H1 (cell line): Measurements from ENCODE around the gene MAPT. TPM values are rescaled to one million over a fixed set of nuclear protein-coding genes. Genes with fewer than 3 reads are reported as not detected.

ENCODE experiments used
- CTCF ChIA-PET: fragments of 300-600 bp; sonication (Branson Sonifier 250); formaldehyde crosslinking; loops from one replicate; lab custom pipeline; 2021; ENCODE audit not compliant: partially characterized antibody; lab: Charles Lee
- POLR2A ChIA-PET: fragments of 300-600 bp; sonication (Branson Sonifier 250); formaldehyde crosslinking; loops from one replicate; lab custom pipeline; 2021; ENCODE audit warnings: inconsistent platforms; ENCODE audit not compliant: partially characterized antibody; lab: Charles Lee
- DNase-seq, 2 experiments: peaks; one replicate each; pipeline versions ENCODE4 v3.0.0 to v3.0.0-alpha.2; 2010 to 2022; ENCODE audit warnings: low spot score in 2 of 2, low read depth in 1 of 2, mixed read lengths in 1 of 2
- FAIRE-seq: peaks from 2 replicates; lab custom pipeline; 2011; peaks lifted over from hg19 to GRCh38; lab: Jason Lieb, UNC
- H2AFZ ChIP-seq: 2 replicates; pipeline ENCODE4 v1.8.1; 2012; ENCODE audit warnings: low read length, inconsistent platforms
- H2AK5ac ChIP-seq: 2 replicates; pipeline ENCODE4 v1.6.1; 2013; ENCODE audit warnings: low read depth, low read length
- H2BK120ac ChIP-seq: replicated peaks from 2 replicates; pipeline ENCODE3; 2013; ENCODE audit warnings: low read depth, low read length, inconsistent platforms
- H2BK12ac ChIP-seq: 2 replicates; pipeline ENCODE4 v1.6.1; 2013; ENCODE audit warnings: low read depth, low read length
- H2BK15ac ChIP-seq: 2 replicates; pipeline ENCODE4 v1.6.1; 2013; ENCODE audit warnings: low read length
- H2BK20ac ChIP-seq: 2 replicates; pipeline ENCODE4 v1.6.1; 2013; ENCODE audit warnings: low read length
- H2BK5ac ChIP-seq: 2 replicates; pipeline ENCODE4 v1.6.1; 2013; ENCODE audit warnings: low read depth, low read length
- H3K14ac ChIP-seq: 2 replicates; pipeline ENCODE4 v1.6.1; 2013; ENCODE audit warnings: inconsistent platforms; ENCODE audit not compliant: insufficient read length
- H3K18ac ChIP-seq: 2 replicates; pipeline ENCODE4 v1.6.1; 2013; ENCODE audit warnings: low read length; ENCODE audit errors: extremely low read depth
- H3K23ac ChIP-seq: 2 replicates; pipeline ENCODE4 v1.6.1; 2013; ENCODE audit warnings: inconsistent platforms; ENCODE audit not compliant: insufficient read length
- H3K23me2 ChIP-seq: 2 replicates; pipeline ENCODE4 v1.6.1; 2013; ENCODE audit warnings: low read depth, low read length
- H3K27ac ChIP-seq: 2 replicates; pipeline ENCODE4 v1.6.1; 2011; ENCODE audit warnings: low read depth, low read length, inconsistent platforms
- H3K27me3 ChIP-seq, 4 experiments: replicated peaks in 1 of 4; 1 replicate in 1 of 4; 2 replicates in 3 of 4; pipeline versions ENCODE4 v1.6.1 to v1.8.1; 2011 to 2013; ENCODE audit warnings: low read length in 3 of 4, mild to moderate bottlenecking in 3 of 4, inconsistent platforms in 2 of 4, mixed read lengths in 2 of 4, moderate library complexity in 1 of 4; ENCODE audit not compliant: control insufficient read depth in 3 of 4, insufficient read depth in 3 of 4; ENCODE audit errors: extremely low read depth in 1 of 4
- H3K36me3 ChIP-seq, 4 experiments: 2 replicates each; pipeline versions ENCODE4 v1.6.1 to v1.8.1; 2011 to 2013; ENCODE audit warnings: mild to moderate bottlenecking in 4 of 4, low read length in 3 of 4, moderate library complexity in 2 of 4, control low read depth in 1 of 4, inconsistent platforms in 1 of 4; ENCODE audit not compliant: insufficient read depth in 4 of 4, control insufficient read depth in 2 of 4
- H3K4ac ChIP-seq: replicated peaks from 2 replicates; pipeline ENCODE3; 2013; ENCODE audit warnings: low read length, low read depth, mixed read lengths, inconsistent platforms; ENCODE audit not compliant: insufficient read length
- H3K4me1 ChIP-seq, 4 experiments: replicated peaks in 1 of 4; 1 replicate in 1 of 4; 2 replicates in 3 of 4; pipeline versions ENCODE4 v1.6.1 to v1.8.1; 2011 to 2013; ENCODE audit warnings: low read length in 3 of 4, inconsistent platforms in 2 of 4, mixed read lengths in 1 of 4; ENCODE audit not compliant: insufficient read depth in 4 of 4, control insufficient read depth in 3 of 4
- H3K4me2 ChIP-seq, 2 experiments: 2 replicates each; pipeline versions ENCODE4 v1.6.1 to v1.8.1; 2011 to 2013; ENCODE audit warnings: low read depth in 2 of 2, low read length in 2 of 2, control low read depth in 1 of 2, inconsistent platforms in 1 of 2, mild to moderate bottlenecking in 1 of 2; ENCODE audit not compliant: insufficient read depth in 1 of 2
- H3K4me3 ChIP-seq, 4 experiments: fragments of 200-600, 300-600 bp in 1 of 4; sonication (generic), shearing (Covaris generic), sonication (Bioruptor Twin) in 1 of 4; 2 replicates each; pipeline versions ENCODE4 v1.5.1 to v1.8.1; 2011 to 2016; ENCODE audit warnings: low read length in 4 of 4, low read depth in 3 of 4, control low read depth in 2 of 4, inconsistent platforms in 2 of 4, mild to moderate bottlenecking in 2 of 4, mixed read lengths in 1 of 4, moderate library complexity in 1 of 4; ENCODE audit not compliant: insufficient read depth in 2 of 4; ENCODE audit errors: extremely low read depth in 1 of 4
- H3K56ac ChIP-seq: replicated peaks from 2 replicates; pipeline ENCODE3; 2013; ENCODE audit warnings: low read depth, mild to moderate bottlenecking, mixed read lengths, low read length, inconsistent platforms; ENCODE audit not compliant: insufficient read length
- H3K79me1 ChIP-seq: 2 replicates; pipeline ENCODE4 v1.6.1; 2013; ENCODE audit warnings: low read depth, low read length, control low read depth
- H3K79me2 ChIP-seq, 2 experiments: 2 replicates each; pipeline versions ENCODE4 v1.6.1 to v1.8.1; 2012 to 2013; ENCODE audit warnings: low read length in 2 of 2, mild to moderate bottlenecking in 2 of 2, inconsistent platforms in 1 of 2; ENCODE audit not compliant: insufficient read depth in 2 of 2, control insufficient read depth in 1 of 2
- H3K9ac ChIP-seq, 4 experiments: replicated peaks in 1 of 4; 1 replicate in 1 of 4; 2 replicates in 3 of 4; pipeline versions ENCODE4 v1.6.1 to v1.8.1; 2011 to 2013; ENCODE audit warnings: low read depth in 3 of 4, low read length in 3 of 4, control low read depth in 2 of 4, mild to moderate bottlenecking in 2 of 4, moderate library complexity in 2 of 4, inconsistent platforms in 1 of 4; ENCODE audit errors: extremely low read depth in 1 of 4
- H3K9me3 ChIP-seq, 2 experiments: 2 replicates each; pipeline versions ENCODE4 v1.6.1 to v1.8.1; 2012 to 2013; ENCODE audit warnings: mild to moderate bottlenecking in 2 of 2, moderate library complexity in 2 of 2, control low read depth in 1 of 2, inconsistent platforms in 1 of 2, low read depth in 1 of 2, low read length in 1 of 2, mixed read lengths in 1 of 2; ENCODE audit not compliant: insufficient read depth in 2 of 2
- H4K20me1 ChIP-seq, 2 experiments: replicated peaks in 1 of 2; 2 replicates each; pipeline versions ENCODE3 to v1.8.1; 2011 to 2013; ENCODE audit warnings: inconsistent platforms in 2 of 2, low read length in 2 of 2, mild to moderate bottlenecking in 1 of 2; ENCODE audit not compliant: insufficient read depth in 2 of 2, control insufficient read depth in 1 of 2
- H4K5ac ChIP-seq: 2 replicates; pipeline ENCODE4 v1.6.1; 2013; ENCODE audit warnings: low read length, low read depth, mixed read lengths, inconsistent platforms; ENCODE audit not compliant: insufficient read length
- H4K8ac ChIP-seq: 2 replicates; pipeline ENCODE4 v1.8.0; 2013; ENCODE audit warnings: mild to moderate bottlenecking, moderate library complexity, low read length, inconsistent platforms; ENCODE audit not compliant: insufficient read depth; ENCODE audit errors: extremely low read depth
- H4K91ac ChIP-seq: replicated peaks from 2 replicates; pipeline ENCODE3; 2013; ENCODE audit warnings: low read length, mixed read lengths, inconsistent platforms; ENCODE audit not compliant: insufficient read length
- CBX5 ChIP-seq: fragments of 300-800, 300-1000 bp; sonication (generic); IDR thresholded peaks from 2 replicates; pipeline ENCODE4 v1.7.1; 2016; ENCODE audit warnings: antibody characterized with exemption, low read length, low read depth
- CTBP2 ChIP-seq: IDR thresholded peaks from 2 replicates; pipeline ENCODE4 v1.7.0; 2011; ENCODE audit warnings: borderline replicate concordance, mild to moderate bottlenecking, moderate library complexity, mixed read lengths, low read length; ENCODE audit not compliant: insufficient read depth, insufficient read length
- EZH2 ChIP-seq: fragments of 200-600 bp; sonication (generic); IDR thresholded peaks from 2 replicates; pipeline ENCODE4 v1.7.1; 2012; ENCODE audit warnings: low read depth, mild to moderate bottlenecking, moderate library complexity, low read length, inconsistent platforms; ENCODE audit not compliant: severe bottlenecking
- KDM5A ChIP-seq: fragments of 200-600 bp; IDR thresholded peaks from 2 replicates; pipeline ENCODE4 v1.7.1; 2012; ENCODE audit warnings: mild to moderate bottlenecking, low read length, inconsistent platforms, mixed read lengths
- NANOG ChIP-seq: IDR thresholded peaks from 2 replicates; pipeline ENCODE4 v1.6.1; 2011; ENCODE audit warnings: low read length, low read depth, mild to moderate bottlenecking, inconsistent platforms; ENCODE audit not compliant: insufficient read depth, poor library complexity, severe bottlenecking
- NRF1 ChIP-seq: IDR thresholded peaks from 2 replicates; pipeline ENCODE4 v1.6.1; 2011; ENCODE audit warnings: mild to moderate bottlenecking, low read depth, low read length, improper control_type of control experiment
- SIRT6 ChIP-seq: IDR thresholded peaks from one replicate; pipeline ENCODE4 v1.7.1; 2012; ENCODE audit warnings: low read length, inconsistent platforms
- SP4 ChIP-seq: IDR thresholded peaks from 2 replicates; pipeline ENCODE4 v1.6.1; 2012; ENCODE audit warnings: low read length, inconsistent platforms
- WGBS, 2 experiments: shearing (Covaris generic) in 1 of 2; methylation state at CpG; one replicate each; pipeline versions ENCODE4 v1.1.6 to v1.1.7; 2013 to 2015; ENCODE audit warnings: low lambda C conversion rate in 2 of 2, mixed read lengths in 2 of 2, inconsistent platforms in 1 of 2, low coverage in 1 of 2, missing lambda C conversion rate in 1 of 2; ENCODE audit not compliant: insufficient replicate concordance in 2 of 2, insufficient coverage in 1 of 2, insufficient read length in 1 of 2; ENCODE audit errors: extremely low coverage in 1 of 2, missing lambda C conversion rate in 1 of 2; 5-methylcytosine and 5-hydroxymethylcytosine counted together
- polyA plus RNA-seq, 7 experiments: library from polyadenylated mRNA; depleted of rRNA in 3 of 7; stranded (reverse) in 5 of 7; unstranded in 2 of 7; fragments of >200 nt in 5 of 7; fragments of 200-250 nt in 2 of 7; gene quantifications; 1 replicate in 5 of 7; 2 replicates in 1 of 7; 4 replicates in 1 of 7; pipeline versions ENCODE4 v1.2.1 to v1.2.3, GENCODE V29; 2011 to 2013; ENCODE audit warnings: missing spikeins in 2 of 7, mixed read lengths in 2 of 7
- total RNA-seq: library from RNA; stranded (reverse); fragmentation: NEBNext Ultra II Directional; extraction: Animal tissue kit (Norgen Biotek cat#: 25700); gene quantifications from 2 replicates; pipeline ENCODE4 v1.2.1, GENCODE V29; 2021
- TF ChIP-seq, protein P1 (sequence below): IDR thresholded peaks from 2 replicates; pipeline ENCODE4 v1.6.1; 2011; ENCODE audit warnings: low read length, improper control_type of control experiment

MAPT gene
- total and polyA plus RNA-seq, 2 of the 8 experiments (the other 6 are each of a cell fraction or from before 2014, with no cell fraction given) = 0.54 to 1.7 TPM

GRCh38 chr17:45968732-45969131, 74.4 kb downstream of the MAPT start:
- Histone ChIP-seq H2AK5ac (no peak overlapping the region), H3K27ac (no peak overlapping the region), H3K79me1 (no peaks in the 10 kb centered on the region), H2BK12ac (no peak overlapping the region), H2AFZ (no peak overlapping the region), H2BK5ac (no peak overlapping the region), H3K9me3 (no peaks in the 10 kb centered on the region), H2BK15ac (no peak overlapping the region), H4K91ac (no peak overlapping the region), H3K27me3 (peaks cover 0 to 5% (median 0%) of the 10 kb centered on the region in 4 experiments; a peak in 3 of 7 replicates), H3K14ac (no peak overlapping the region), H3K18ac (no peak overlapping the region), H4K5ac (no peak overlapping the region), H3K4me3 (no peak overlapping the region), H3K4ac (no peak overlapping the region), H3K4me1 (peaks cover 0 to 3% (median 0%) of the 10 kb centered on the region in 4 experiments; a peak in 1 of 7 replicates), H3K23me2 (peaks cover 10% of the 10 kb centered on the region; the same call in 1 of the 2 replicates), H4K8ac (no peak overlapping the region), H3K56ac (no peak overlapping the region), H3K23ac (no peak overlapping the region), H3K36me3 (no peaks in the 10 kb centered on the region), H2BK20ac (no peak overlapping the region), H3K79me2 (no peaks in the 10 kb centered on the region), H3K4me2 (no peak overlapping the region), H3K9ac (no peak overlapping the region), H2BK120ac (no peak overlapping the region), H4K20me1 (no peaks in the 10 kb centered on the region)
- 73% methylated on average over 2 of the region's 2 CpGs; no CpG with 5 or more reads in 1 of the 2 experiments for WGBS, 2 experiments
- TF ChIP-seq EZH2 (no peak), KDM5A (no peak), SP4 (no peak), NRF1 (no peak), CTBP2 (no peak), NANOG (no peak), CBX5 (no peak), SIRT6 (no peak)
- TF ChIP-seq, protein P1, sequence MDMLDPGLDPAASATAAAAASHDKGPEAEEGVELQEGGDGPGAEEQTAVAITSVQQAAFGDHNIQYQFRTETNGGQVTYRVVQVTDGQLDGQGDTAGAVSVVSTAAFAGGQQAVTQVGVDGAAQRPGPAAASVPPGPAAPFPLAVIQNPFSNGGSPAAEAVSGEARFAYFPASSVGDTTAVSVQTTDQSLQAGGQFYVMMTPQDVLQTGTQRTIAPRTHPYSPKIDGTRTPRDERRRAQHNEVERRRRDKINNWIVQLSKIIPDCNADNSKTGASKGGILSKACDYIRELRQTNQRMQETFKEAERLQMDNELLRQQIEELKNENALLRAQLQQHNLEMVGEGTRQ = no peak
- DNase-seq (no peak), FAIRE-seq (no peak)
- POLR2A ChIA-PET = no interaction called here
- CTCF ChIA-PET = interaction anchor here (4.4 kb wide), 1 partner anchor 20 kb away, joined by 22 read pairs; no protein-coding TSS in a partner anchor
